Measurements from ENCODE around the gene LENG8. TPM values are rescaled to one million over a fixed set of nuclear protein-coding genes. Genes with fewer than 3 reads are reported as not detected.
"Not testable (repeated sequence)": the region's sequence is repeated elsewhere in the genome, so short reads cannot be mapped to it uniquely, and the experiment has no call there.

The LENG8 gene
- total and polyA plus RNA-seq, 10 of the 15 experiments (the other 5 are each of a cell fraction or from before 2014, with no cell fraction given) = 2.3 to 145 (median 34.4) TPM

DNA sequence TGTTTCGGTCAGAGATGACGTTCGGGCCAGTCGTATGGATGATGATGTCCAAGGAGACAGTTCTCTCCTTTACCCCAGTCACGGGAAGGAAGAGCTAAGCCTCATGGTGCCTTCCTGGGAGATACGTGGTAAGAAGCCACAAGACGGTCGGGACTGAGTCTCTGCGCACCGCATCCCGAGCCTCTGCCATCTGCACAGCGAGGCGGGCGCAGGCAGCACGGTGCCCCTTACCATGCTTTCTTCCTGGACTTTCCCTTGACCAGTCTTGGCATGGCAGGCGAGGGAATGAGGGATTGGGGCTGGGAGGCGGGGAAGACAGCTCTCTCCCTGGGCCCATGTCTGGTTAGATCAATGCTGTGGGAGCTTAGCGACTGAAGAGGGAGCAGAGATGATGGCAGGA is 43.6 kb downstream of the LENG8 start:
- Histone ChIP-seq H3K4me1 (ENCODE audit: control insufficient read depth, insufficient read depth, low read length) (peaks cover 5% of the 10 kb centered on the region; the same call in 1 of the 2 replicates), H3K9ac (ENCODE audit: control insufficient read depth, insufficient read depth, low read length) (no peak overlapping the region), H3K9me3 (replicated peaks; ENCODE audit: control insufficient read depth, insufficient read depth, low read length) (no peaks in the 10 kb centered on the region), H3K27ac (ENCODE audit: control insufficient read depth, insufficient read depth) (no peak overlapping the region), H3K36me3 (ENCODE audit: control insufficient read depth in 2 of 2, insufficient read depth in 2 of 2, low read length in 1 of 2) (no peaks in the 10 kb centered on the region), H4K20me1 (ENCODE audit: control insufficient read depth, insufficient read depth) (no peaks in the 10 kb centered on the region), H3K4me2 (ENCODE audit: control insufficient read depth, insufficient read depth) (no peak overlapping the region), H3K27me3 (replicated peaks in 1 of 2; ENCODE audit: control insufficient read depth in 2 of 2, insufficient read depth in 2 of 2, low read length in 1 of 2) (no peaks in the 10 kb centered on the region), H3K4me3 (no peak overlapping the region), H3K79me2 (ENCODE audit: control insufficient read depth, insufficient read depth, low read length) (no peaks in the 10 kb centered on the region), H2AFZ (ENCODE audit: control insufficient read depth, low read depth, low read length) (no peak overlapping the region)
- intact Hi-C loops (cut with micrococcal nuclease; ENCODE audit: unreplicated experiment) = no loop called here
- FAIRE-seq (no peak), ATAC-seq (no peak), DNase-seq (ENCODE audit: low read depth, low spot score) (no peak)
- 69% methylated on average over 12 of the region's 18 CpGs for WGBS (ENCODE audit: insufficient coverage, insufficient replicate concordance, low lambda C conversion rate, missing lambda C conversion rate)
- POLR2A ChIA-PET = no interaction called here
- no TSS peak for BruUV-seq (replicated peaks)
- no peak for TF ChIP-seq HDGF (IDR thresholded peaks at IDR 0.05)
- TF ChIP-seq, protein P1, sequence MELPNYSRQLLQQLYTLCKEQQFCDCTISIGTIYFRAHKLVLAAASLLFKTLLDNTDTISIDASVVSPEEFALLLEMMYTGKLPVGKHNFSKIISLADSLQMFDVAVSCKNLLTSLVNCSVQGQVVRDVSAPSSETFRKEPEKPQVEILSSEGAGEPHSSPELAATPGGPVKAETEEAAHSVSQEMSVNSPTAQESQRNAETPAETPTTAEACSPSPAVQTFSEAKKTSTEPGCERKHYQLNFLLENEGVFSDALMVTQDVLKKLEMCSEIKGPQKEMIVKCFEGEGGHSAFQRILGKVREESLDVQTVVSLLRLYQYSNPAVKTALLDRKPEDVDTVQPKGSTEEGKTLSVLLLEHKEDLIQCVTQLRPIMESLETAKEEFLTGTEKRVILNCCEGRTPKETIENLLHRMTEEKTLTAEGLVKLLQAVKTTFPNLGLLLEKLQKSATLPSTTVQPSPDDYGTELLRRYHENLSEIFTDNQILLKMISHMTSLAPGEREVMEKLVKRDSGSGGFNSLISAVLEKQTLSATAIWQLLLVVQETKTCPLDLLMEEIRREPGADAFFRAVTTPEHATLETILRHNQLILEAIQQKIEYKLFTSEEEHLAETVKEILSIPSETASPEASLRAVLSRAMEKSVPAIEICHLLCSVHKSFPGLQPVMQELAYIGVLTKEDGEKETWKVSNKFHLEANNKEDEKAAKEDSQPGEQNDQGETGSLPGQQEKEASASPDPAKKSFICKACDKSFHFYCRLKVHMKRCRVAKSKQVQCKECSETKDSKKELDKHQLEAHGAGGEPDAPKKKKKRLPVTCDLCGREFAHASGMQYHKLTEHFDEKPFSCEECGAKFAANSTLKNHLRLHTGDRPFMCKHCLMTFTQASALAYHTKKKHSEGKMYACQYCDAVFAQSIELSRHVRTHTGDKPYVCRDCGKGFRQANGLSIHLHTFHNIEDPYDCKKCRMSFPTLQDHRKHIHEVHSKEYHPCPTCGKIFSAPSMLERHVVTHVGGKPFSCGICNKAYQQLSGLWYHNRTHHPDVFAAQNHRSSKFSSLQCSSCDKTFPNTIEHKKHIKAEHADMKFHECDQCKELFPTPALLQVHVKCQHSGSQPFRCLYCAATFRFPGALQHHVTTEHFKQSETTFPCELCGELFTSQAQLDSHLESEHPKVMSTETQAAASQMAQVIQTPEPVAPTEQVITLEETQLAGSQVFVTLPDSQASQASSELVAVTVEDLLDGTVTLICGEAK (IDR thresholded peaks at IDR 0.05; ENCODE audit: borderline replicate concordance) = no peak
- TF ChIP-seq NR2F1 (conservative IDR thresholded peaks at IDR 0.05) = no peak
- no peak for TF ChIP-seq SRF (IDR thresholded peaks at IDR 0.05; ENCODE audit: low read depth in 2 of 2, low read length in 2 of 2)
- TF ChIP-seq NR2C2 (IDR thresholded peaks at IDR 0.05; ENCODE audit: borderline replicate concordance, control insufficient read depth, insufficient read length, low read depth) = no peak
- TF ChIP-seq, protein P2, sequence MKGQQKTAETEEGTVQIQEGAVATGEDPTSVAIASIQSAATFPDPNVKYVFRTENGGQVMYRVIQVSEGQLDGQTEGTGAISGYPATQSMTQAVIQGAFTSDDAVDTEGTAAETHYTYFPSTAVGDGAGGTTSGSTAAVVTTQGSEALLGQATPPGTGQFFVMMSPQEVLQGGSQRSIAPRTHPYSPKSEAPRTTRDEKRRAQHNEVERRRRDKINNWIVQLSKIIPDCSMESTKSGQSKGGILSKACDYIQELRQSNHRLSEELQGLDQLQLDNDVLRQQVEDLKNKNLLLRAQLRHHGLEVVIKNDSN (IDR thresholded peaks at IDR 0.05; ENCODE audit: borderline replicate concordance, extremely low read length, insufficient read depth, low read depth, low read length) = no peak
- TF ChIP-seq, protein P3, sequence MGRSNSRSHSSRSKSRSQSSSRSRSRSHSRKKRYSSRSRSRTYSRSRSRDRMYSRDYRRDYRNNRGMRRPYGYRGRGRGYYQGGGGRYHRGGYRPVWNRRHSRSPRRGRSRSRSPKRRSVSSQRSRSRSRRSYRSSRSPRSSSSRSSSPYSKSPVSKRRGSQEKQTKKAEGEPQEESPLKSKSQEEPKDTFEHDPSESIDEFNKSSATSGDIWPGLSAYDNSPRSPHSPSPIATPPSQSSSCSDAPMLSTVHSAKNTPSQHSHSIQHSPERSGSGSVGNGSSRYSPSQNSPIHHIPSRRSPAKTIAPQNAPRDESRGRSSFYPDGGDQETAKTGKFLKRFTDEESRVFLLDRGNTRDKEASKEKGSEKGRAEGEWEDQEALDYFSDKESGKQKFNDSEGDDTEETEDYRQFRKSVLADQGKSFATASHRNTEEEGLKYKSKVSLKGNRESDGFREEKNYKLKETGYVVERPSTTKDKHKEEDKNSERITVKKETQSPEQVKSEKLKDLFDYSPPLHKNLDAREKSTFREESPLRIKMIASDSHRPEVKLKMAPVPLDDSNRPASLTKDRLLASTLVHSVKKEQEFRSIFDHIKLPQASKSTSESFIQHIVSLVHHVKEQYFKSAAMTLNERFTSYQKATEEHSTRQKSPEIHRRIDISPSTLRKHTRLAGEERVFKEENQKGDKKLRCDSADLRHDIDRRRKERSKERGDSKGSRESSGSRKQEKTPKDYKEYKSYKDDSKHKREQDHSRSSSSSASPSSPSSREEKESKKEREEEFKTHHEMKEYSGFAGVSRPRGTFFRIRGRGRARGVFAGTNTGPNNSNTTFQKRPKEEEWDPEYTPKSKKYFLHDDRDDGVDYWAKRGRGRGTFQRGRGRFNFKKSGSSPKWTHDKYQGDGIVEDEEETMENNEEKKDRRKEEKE (IDR thresholded peaks at IDR 0.05) = no peak
- SMC1A ChIA-PET (ENCODE audit: uncharacterized antibody, unreplicated experiment) = no interaction called here
- in situ Hi-C loops (cut with MboI) = no loop called here
- RAD21 ChIA-PET (ENCODE audit: unreplicated experiment) = no interaction called here
- CTCF ChIA-PET = no interaction called here

DNA sequence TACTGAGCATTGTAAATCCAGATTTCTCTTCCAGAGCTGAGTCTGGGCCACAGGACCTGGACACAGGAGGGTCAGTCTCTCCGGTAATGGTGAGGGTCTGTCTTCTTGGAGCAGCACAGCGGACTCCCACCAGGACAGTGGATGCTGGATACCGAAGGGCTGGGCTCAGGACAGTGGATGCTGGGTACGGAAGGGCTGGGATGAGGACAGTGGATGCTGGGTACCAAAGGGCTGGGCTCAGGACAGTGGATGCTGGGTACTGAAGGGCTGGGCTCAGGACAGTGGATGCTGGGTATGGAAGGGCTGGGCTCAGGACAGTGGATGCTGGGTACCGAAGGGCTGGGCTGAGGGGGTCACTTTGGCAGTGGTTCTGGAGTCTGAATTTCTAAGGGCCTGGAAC is 44.1 kb downstream of the LENG8 start:
- CTCF ChIA-PET; H4K20me1 ChIP-seq (ENCODE audit: control insufficient read depth, insufficient read depth); ATAC-seq; BruUV-seq (replicated peaks); H3K4me3 ChIP-seq; DNase-seq (ENCODE audit: low read depth, low spot score); H3K27ac ChIP-seq (ENCODE audit: control insufficient read depth, insufficient read depth); intact Hi-C loops (cut with micrococcal nuclease; ENCODE audit: unreplicated experiment); H3K9ac ChIP-seq (ENCODE audit: control insufficient read depth, insufficient read depth, low read length); H3K9me3 ChIP-seq (replicated peaks; ENCODE audit: control insufficient read depth, insufficient read depth, low read length); POLR2A ChIA-PET; H3K79me2 ChIP-seq (ENCODE audit: control insufficient read depth, insufficient read depth, low read length); H2AFZ ChIP-seq (ENCODE audit: control insufficient read depth, low read depth, low read length); RAD21 ChIA-PET (ENCODE audit: unreplicated experiment); H3K4me1 ChIP-seq (ENCODE audit: control insufficient read depth, insufficient read depth, low read length); H3K27me3 ChIP-seq (replicated peaks in 1 of 2; ENCODE audit: control insufficient read depth in 2 of 2, insufficient read depth in 2 of 2, low read length in 1 of 2); SMC1A ChIA-PET (ENCODE audit: uncharacterized antibody, unreplicated experiment); H3K36me3 ChIP-seq (ENCODE audit: control insufficient read depth in 2 of 2, insufficient read depth in 2 of 2, low read length in 1 of 2); FAIRE-seq; H3K4me2 ChIP-seq (ENCODE audit: control insufficient read depth, insufficient read depth); in situ Hi-C loops (cut with MboI): not testable (repeated sequence)
- 68% methylated on average over 5 of the region's 5 CpGs for WGBS (ENCODE audit: insufficient coverage, insufficient replicate concordance, low lambda C conversion rate, missing lambda C conversion rate)

Data from GM12878 (cell line).